AG08396 (cell line): ENCODE data around the gene KHDC1L.
"Not testable (repeated sequence)": the region's sequence is repeated elsewhere in the genome, so short reads cannot be mapped to it uniquely, and the experiment has no call there.

Experiments
- DNase-seq: peaks from one replicate; pipeline ENCODE4 v3.0.0; 2012; ENCODE audit warnings: low spot score, mixed read lengths

KHDC1L gene

GRCh38 chr6:73225396-73225795 is at the start of gene KHDC1L:
Gene KHDC1L (minus strand): TSS chr6:73225496. CDS start chr6:73225408, 88 bp downstream.
- DNase-seq, result no peak

- DNase-seq, result not testable (repeated sequence)
These were observed 44.0 kb upstream of the KHDC1L start for GRCh38 chr6:73269296-73269695.

GRCh38 chr6:73268896-73269295 is 43.6 kb upstream of the KHDC1L start:
- DNase-seq, result not testable (repeated sequence)

- DNase-seq, result no peak
These were observed 39.1 kb upstream of the KHDC1L start for GRCh38 chr6:73264446-73264845.

- DNase-seq, result peak; percentile 20
These were observed 38.2 kb upstream of the KHDC1L start for GRCh38 chr6:73263570-73263909.

- DNase-seq, result peak; percentile 83
These were observed 37.6 kb upstream of the KHDC1L start, which contains the start of gene KHDC1 for GRCh38 chr6:73262671-73263569. Gene KHDC1 (minus strand): TSS chr6:73263196. CDS start chr6:73242517, 20,679 bp downstream.

- no peak for DNase-seq
These were observed 33.4 kb upstream of the KHDC1L start for GRCh38 chr6:73258721-73259120.

GRCh38 chr6:73254323-73254722 is 29.0 kb upstream of the KHDC1L start:
- DNase-seq, result not testable (repeated sequence)

GRCh38 chr6:73252703-73253102 is 27.4 kb upstream of the KHDC1L start:
- no peak for DNase-seq

- DNase-seq, result no peak
These were observed 24.7 kb upstream of the KHDC1L start for GRCh38 chr6:73250016-73250415.

GRCh38 chr6:73248192-73248903 is 23.1 kb upstream of the KHDC1L start:
- no peak for DNase-seq

GRCh38 chr6:73242001-73242400 is 16.7 kb upstream of the KHDC1L start:
- DNase-seq, result no peak

- DNase-seq, result no peak
These were observed 15.4 kb upstream of the KHDC1L start for GRCh38 chr6:73240730-73241129.

GRCh38 chr6:73236144-73236750 is 11.0 kb upstream of the KHDC1L start:
- peak; percentile 74 for DNase-seq

GRCh38 chr6:73234733-73235132 is 9.4 kb upstream of the KHDC1L start:
- DNase-seq, result peak; percentile 37

- not testable (repeated sequence) for DNase-seq
These were observed 8.7 kb upstream of the KHDC1L start for GRCh38 chr6:73233971-73234370.

GRCh38 chr6:73233048-73233447 is 7.8 kb upstream of the KHDC1L start:
- DNase-seq, result no peak

GRCh38 chr6:73231986-73232391 is 6.7 kb upstream of the KHDC1L start:
- no peak for DNase-seq

GRCh38 chr6:73227606-73228255 is 2.4 kb upstream of the KHDC1L start:
- no peak for DNase-seq

GRCh38 chr6:73216859-73217258 is 8.4 kb downstream of the KHDC1L start:
- DNase-seq, result no peak

GRCh38 chr6:73209117-73209516 is 16.2 kb downstream of the KHDC1L start:
- DNase-seq, result no peak

- DNase-seq, result no peak
These were observed 18.0 kb downstream of the KHDC1L start for GRCh38 chr6:73207221-73207837.
